SH-SY5Y (cell line): Measurements from ENCODE around the gene DNAJA3.

Source experiments
- GATA2 ChIP-seq: IDR thresholded peaks from 2 replicates; pipeline ENCODE4 v1.6.1; 2011; ENCODE audit warnings: mild to moderate bottlenecking, low read depth, low read length
- GATA3 ChIP-seq: IDR thresholded peaks from 2 replicates; pipeline ENCODE4 v1.6.1; 2011; ENCODE audit warnings: low read depth, mild to moderate bottlenecking, low read length, moderate library complexity

DNA sequence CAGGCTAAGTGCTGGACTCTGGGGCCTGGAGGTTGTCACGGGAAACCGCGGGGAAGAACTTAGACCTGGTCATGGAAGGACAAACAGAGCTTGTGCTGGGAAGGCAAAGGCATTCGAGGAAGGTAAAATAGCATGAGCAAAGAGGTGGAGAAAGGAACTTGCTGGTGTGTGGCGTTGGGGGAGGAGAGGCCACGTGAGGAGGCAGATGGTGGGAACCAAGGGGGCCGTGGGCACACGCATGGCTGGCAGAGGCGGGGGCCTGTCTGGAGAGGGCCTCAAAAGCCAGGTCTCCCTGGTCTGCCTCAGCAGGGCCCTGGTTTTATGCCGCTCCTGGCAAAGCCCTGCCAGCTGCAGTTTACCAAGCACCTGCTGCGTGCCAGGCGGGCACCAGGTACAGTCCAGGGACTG lies 24.6 kb upstream of the DNAJA3 start:
- TF ChIP-seq GATA2 (no peak), GATA3 (no peak)
